ENCODE measurements around the gene NIPAL3.

- no peak for TF ChIP-seq POLR2A (IDR thresholded peaks at IDR 0.05; ENCODE audit: low read length)
- no peak for TF ChIP-seq GATA1 (IDR thresholded peaks at IDR 0.05; ENCODE audit: low read depth, low read length)
Measured at GRCh38 chr1:24381256-24381655, 34.3 kb upstream of the NIPAL3 start.
